GM18519 (cell line): ENCODE results near the gene TXNRD1.
A peak's percentile ranks its signal among the peaks of the same experiment; 100 is the strongest.
"Not testable (repeated sequence)": the region's sequence is repeated elsewhere in the genome, so short reads cannot be mapped to it uniquely, and the experiment has no call there.

Experiments used
- ATAC-seq: cut with Tn5 transposase; IDR thresholded peaks from one replicate; pipeline ENCODE4 v1.9.1; 2021; ENCODE audit warnings: mild to moderate bottlenecking, moderate library complexity; ENCODE audit not compliant: unreplicated experiment, low FRiP score

TXNRD1 gene

DNA sequence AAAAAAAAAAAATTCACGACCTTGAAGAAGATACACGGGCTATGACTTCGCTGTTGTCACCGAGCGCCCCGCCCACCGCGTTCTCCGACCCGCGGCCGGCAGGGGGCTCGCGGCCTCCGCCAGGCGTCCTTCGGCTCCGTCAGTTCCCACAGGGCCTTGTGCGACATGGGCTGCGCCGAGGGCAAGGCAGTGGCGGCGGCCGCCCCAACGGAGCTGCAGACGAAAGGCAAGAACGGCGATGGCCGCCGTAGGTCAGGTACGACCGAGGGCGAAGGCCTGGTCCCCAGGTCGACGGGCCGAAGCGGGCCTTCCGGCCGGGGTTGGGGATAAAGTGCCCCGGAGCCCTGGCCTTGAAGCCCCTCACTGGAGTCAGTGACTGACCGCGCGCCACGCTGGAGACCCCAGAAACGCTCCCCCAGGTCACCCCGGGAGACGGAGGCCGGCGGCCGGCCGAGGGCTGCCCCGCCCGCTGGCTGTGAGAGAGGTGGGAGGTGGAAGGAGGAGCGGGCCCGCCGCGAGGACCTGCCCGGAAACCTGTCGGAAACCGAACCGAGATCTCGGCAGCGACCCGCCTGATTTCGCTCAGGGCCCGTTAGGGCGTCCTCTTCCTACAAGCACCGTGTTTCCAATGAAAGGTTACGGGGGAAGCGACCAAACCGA, at the start of gene TXNRD1:
TXNRD1 (plus strand) TSS at position 142 of the 660 bp plus-strand sequence; CDS start at position 166, 24 bp downstream.
- ATAC-seq: peak; percentile 82

DNA sequence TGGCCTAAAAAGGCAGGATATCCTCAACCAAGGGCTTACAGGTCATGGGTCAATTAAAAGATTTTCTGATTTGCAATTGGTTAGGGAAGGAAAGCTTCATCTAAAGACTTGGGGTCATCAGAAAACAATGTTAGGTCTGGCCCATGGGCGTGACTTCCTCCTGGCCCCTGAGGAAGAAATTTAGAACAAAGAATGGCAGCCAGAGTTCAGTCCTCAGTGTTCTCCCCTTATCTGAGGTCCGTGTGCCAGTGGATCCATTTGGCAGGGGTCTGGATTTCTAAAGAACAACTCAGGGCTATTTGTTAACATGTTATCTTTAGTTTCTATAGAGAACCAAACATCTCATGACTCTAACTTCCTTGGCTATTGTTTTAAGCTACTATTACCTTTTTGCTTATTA, 49.8 kb upstream of the TXNRD1 start:
- ATAC-seq: no peak

DNA sequence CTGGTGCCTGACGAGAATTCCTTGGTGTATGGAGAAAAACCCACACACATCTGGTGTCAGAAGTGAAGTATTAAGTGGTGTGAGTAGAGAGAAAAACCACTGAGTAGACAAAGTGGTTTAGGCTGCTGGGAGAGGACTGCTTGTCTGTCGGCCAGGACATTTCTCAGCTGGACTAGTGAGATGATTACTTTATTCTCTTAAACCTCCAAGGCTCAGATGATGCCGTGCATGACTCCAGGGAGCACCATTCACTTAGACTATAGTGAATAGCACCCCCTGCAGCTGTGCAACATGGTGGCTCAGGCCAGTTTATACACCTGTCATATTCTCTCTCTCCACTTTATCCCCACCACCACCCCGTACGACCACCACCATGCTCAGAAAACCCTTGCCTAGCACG, 49.1 kb upstream of the TXNRD1 start:
- no peak for ATAC-seq

DNA sequence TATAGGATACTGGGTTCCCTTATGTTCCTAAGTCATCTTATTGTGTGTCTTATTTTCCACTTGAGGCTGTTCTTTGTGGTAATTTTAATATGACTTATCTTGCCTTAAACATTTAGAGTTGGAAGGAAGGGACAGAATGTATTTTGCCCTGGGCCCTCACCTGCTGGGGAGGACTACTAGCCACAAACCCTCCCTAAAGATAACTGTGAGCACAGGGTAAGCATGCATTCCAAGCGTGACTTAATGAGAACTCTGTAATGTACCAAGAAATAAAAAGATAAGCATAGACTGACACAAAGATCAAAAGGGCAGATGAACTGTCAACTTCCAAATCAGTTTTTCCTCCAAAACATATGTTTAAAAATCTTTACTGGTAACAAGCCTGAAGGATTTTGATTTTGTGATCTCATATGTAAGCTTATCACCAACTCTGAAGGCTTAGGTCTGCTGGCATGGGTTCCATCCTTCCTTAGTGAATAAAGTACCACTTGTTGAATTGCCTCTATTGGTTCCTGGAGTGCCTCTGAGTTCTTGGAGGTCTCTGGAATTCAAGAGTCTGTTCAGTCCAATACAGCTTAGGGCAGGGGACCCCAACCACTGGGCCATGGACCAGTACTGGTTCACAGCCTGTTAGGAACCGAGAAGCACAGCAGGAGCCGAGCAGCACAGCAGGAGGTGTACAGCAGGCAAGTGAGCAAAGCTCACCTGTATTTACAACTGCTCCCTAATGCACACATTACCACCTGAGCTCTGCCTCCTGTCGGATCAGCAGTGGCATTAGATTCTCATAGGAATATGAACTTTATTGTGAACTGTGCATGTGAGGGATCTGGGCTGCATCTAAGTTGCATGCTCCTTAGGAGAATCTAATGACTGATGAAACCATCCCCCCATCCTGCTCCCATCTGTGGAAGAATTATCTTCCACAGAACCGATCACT, 47.8 kb upstream of the TXNRD1 start:
- no peak for ATAC-seq

DNA sequence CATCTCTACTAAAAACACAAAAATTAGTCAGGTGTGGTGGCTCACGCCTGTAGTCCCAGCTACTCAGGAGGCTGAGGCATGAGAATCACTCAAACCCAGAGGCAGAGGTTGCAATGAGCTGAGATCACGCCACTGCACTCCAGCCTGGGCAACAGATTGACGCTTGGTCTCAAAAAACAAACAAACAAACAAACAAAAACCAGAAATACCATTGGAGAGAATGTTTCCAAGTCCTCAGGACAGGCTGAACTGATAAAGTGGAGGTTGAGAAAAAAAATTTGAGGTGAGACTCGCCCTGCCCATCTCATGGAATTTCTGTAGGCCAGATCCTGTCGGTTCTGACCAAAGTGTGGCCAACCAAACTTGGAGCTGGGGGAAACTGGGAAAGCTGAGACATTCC, 47.0 kb upstream of the TXNRD1 start:
- no peak for ATAC-seq

DNA sequence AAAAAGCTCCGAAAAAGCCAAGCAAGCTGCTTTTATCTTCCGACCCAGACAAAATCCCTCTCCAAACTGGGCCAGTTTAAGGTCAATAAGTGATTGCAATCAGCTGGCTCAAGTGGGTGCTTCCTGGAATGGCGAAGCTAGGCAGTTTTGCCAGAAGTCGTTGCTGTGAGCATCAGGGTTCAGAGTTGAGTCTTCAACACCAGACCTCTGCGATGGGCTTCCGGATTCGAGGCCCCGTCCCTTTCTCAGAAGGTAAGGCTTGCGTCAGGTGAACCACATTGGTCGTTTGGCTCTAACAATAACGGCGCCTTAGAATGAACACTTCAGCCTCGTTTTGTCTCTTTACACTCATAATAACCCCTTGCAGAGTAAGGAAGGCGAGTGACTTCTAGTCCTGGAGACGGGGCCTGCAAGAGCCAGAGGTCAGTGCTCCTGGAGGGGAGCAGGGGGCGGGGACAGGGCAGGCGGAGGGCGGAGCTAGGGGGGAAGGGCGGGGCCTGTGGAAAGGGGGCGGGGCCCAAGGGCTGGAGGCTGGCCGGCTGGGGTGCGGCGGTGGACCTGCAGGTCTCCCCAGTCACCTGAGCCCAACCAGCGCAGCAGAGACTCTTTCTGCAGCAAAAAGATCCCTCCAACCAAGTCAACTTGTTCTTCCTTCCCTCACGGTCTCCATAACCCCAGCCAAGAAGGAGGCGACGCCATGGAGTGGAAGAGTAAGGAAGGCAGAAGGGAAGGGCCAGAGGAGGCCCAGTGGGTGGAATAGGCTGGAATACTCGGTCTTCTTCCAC, 43.6 kb upstream of the TXNRD1 start:
- no peak for ATAC-seq

DNA sequence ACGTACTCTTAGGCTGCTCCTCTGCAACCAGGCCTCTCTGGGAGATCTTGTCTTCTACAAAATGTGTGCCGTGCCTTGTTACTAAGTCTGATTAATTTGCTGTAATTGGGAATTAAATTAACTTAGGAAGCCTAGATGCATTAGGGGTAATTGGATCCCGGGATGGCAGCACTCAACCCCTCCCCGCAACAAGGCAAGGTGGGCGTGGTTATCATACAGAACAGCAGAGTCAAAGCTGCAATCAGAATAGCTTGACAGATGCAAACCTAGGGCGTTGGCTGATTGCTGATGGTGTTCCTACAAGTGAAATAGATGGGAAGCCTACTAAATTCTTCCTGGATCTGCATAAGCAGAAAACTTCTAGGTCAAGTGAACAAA, 43.0 kb upstream of the TXNRD1 start:
- no peak for ATAC-seq

DNA sequence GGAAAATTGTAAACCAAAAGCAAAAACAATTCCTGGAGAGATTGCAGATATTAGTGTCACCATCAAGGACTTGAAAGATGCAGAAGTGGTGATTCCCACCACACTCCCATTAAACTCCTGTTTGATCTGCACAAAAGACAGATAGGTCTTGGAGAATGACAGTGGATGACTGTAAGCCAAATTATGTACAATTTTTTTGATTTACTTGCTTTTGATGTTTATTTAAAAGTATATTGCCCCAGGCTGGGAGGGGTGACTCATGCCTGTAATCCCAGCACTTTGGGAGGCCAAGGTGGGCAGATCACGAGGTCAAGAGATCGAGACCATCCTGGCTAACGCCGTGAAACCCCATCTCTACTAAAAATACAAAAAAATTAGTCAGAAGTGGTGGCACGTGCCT, 41.8 kb upstream of the TXNRD1 start:
- not testable (repeated sequence) for ATAC-seq

DNA sequence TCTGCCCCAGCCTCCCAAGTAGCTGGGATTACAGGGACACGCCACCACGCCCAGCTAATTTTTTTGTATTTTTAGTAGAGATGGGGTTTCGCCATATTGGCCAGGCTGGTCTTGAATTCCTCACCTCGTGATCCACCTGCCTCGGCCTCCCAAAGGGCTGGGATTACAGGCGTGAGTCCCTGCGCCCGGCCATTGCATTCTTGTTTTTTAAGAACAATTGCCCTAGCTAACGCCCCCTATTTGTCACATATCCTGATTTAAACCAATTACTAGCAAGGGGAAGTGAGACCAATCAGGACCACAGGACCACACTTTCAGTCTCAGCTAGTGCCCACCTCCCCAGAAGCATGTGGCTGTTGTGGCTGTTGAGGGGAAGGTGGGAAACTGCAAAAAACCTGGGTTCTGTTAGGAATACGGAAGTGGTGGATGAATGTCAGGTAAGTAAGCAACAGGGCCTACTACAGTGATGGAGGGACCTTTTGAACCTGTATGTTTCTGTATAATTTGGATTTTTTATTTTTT, 39.8 kb upstream of the TXNRD1 start:
- no peak for ATAC-seq

DNA sequence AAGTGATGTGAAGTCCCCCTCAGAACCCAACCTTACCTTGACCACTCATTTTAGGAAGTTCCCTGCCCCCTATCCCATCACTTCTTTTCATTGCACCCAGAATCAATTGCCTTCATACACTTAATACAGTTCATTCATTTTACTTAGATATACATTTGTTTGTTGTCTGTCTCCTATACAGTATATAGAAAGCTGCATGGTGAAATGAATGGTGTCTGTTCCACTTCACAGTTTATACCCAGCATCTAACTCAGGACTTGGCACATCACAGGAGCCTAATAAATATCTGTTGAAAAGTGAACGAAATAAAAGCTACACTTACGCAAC, 38.3 kb upstream of the TXNRD1 start:
- no peak for ATAC-seq

DNA sequence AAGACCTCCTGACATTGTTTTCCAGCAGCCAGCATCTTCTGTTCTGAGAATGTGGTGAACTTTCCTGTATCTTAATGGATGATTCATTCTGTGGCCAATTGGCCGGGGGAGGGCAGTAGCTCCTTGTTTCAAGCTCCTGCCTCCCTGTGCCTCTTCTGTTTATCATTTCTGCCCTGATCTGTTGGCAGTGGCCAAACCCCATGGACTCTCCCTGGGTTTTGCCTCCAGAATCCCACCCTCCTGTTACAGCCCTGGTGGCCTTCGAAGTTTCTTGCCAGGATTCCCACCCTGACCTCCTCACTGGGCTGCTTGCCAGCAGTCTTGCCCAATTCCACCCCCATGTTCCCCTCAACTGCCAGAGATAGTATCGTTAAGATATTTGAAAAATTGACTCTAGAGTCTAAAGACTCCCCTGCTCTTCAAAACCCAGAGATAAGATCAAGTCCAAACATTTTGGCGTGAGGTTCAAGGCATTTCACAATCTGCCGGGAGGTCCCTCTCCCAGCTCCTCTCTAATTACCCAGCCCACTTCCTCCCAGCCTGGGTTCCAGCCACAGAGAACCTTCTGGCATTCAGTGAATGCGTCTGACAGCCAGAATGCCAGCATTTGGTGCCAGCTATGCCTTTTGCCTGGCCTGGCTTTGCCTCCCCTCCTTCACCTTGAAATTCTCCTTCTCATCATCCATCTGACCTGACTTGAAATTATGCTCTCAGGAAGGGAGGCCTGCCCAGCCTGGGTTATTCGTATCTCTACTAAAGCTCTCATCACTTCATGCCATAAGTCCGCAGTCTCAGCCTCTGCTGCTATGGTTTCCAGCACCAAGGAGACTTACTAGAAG, 37.7 kb upstream of the TXNRD1 start:
- ATAC-seq: no peak

DNA sequence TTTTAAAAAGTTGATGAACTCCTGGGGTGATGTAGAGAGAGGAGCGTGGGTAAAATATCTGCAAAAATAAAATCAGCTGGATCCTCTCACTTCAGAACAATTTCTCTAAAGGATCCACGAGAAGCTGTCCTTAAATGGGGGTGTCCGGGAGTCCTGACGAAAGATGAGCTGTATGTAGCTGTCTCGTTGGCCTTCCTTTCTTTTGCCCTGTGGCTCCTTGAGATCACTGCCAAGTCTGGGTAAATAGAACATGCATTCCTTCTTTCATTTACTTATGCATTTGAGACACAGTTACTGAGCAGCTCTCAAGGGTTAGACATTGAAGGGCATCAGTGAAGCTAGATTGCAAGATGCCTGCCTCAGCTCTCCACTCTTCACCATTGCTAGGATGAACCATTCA, 35.2 kb upstream of the TXNRD1 start:
- ATAC-seq: no peak

DNA sequence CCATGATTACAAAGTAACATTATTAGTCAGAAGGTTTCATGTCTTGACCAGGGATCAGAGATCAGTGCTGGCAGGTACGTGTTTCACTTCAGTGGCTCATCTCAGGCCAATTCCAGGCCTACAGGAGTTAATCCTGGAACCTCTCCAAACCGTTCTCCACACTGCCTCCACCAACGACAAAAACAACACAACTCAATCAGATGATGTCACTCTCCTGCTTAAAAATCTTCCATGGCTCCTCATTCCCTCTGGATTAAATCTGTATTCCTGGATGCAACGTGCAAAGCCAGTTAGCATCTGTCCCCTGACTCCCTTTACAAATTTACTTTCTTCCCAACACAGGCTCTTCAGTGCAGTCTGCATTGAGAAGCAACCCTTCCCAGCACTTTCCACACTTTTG, 34.3 kb upstream of the TXNRD1 start:
- no peak for ATAC-seq

DNA sequence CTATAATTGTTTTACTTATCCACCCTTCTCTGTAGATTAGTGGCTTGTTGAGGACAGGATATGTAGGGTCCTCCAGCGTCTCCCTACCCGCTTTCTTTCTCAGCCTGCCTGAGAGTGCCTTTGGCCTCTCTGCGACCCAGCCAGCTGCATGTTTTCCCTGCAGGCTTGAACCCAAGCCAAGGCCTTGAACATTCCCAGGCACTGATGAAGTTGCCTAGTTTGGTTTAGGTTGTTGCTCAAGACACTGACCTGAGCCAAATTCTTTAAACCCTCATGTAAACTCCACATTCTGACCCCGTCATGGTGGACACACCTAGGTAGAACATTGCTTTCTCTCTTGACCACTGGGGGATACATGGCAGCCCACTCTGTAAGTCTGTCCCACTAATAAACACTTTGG, 33.4 kb upstream of the TXNRD1 start:
- no peak for ATAC-seq

DNA sequence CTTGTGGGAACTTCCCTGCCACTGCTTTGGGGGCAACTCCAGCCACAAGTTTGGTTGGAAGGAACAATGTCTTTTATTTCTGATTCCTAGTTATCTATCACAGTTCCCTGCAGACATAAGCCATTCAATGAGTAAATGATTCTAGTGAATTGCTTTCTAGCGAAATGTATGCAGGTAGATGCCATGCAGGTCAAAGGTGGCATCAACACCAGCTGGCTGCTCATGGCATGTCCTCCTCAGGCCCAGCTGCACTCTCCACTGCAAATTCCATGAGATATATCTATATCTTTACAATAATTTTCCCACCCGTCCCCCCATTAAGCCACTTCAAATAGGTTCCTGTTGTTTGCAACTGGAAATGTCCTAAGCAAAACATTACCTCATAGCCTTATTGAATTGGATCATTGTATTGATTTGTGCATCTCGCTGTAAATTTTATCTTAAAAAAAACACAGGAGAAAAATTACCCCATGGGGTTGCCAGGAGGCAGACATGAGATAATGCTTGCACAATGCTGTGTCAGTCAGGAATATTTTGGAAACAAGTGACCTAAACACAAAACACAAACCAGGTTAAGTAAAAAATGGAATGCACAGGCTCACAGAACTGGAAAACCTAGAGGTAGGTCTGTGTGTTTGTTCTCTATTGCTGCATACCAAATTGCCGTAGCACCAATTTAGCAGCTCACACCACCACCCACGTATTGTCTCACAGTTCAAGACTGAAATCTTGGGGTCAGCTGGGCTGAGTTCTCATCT, 32.8 kb upstream of the TXNRD1 start:
- no peak for ATAC-seq

DNA sequence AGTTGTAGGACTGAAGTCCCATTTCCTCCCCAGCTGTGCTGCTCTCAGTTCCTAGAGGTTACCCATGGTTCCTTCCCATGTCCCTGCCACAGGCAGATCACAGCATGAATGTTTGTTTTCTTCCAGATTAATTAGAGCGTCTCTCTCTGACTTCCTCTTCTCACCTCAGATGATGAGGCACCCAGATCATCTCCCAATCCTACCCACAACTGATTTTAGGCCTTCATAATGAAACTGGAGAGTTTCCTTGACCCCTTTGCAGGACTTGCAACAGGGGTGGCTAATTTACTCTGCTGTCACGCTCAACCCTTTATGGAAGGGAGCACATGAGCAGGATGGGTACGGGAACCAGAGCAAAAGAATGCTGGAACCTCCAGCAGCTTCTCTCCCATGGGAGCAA, 32.1 kb upstream of the TXNRD1 start:
- no peak for ATAC-seq

DNA sequence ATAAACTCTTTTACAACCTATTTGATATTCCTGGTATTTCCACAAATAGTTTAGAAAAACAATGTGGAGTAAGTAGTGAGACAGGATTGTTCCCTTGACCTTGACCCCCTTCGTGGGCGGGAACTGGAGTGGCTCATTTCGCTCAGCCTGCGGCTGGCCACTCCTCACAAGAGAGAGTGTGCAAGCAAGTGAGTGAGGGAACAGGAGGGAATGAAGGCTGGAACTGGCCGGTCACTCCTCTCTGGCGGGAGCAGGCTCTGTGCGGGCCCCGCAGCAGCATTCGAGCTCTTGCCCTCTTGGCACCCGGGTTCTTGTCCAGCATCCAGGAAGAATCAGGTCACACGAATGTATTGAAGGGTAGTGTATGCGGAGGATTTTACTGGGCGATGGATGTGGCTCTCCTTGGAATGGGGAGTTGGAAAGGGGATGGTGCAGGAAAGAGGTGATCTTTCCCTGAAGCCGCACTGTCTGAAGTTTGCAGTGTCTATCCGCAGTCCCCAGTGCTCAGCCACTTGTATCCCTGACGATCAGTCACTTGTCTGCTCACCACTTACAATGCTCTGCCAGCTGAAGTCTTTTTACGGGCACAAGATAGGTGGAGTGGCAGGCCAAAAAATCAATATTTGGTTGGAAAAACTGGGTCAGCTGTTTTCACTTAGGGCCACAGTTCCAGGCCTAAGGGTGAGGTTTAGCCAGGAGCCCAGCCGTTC, 28.0 kb upstream of the TXNRD1 start:
- no peak for ATAC-seq

DNA sequence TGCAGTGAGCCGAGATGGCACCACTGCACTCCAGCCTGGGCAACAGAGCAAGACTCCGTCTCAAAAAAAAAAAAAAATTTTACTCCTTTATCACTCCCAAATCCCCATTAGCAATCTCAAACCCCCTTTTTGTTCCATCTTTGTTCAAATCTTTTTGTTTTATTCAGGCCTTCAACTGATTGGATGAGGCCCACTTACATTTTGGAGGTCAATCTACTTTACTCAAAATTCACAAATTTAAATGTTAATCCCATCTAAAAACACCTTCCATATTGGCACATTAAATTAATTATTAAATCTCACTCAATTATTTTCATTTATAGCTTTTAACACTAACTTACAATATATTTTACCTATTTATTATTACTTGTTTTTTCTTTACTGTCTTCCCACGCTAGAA, 27.0 kb upstream of the TXNRD1 start:
- ATAC-seq: no peak
